Cardiac fibroblast (primary cell): ENCODE results near the gene GADD45G.

Experiments
- DNase-seq, 2 donors: peaks; one replicate each; pipeline versions ENCODE4 v3.0.0 to v3.0.0-alpha.2; 2010; ENCODE audit warnings: low read depth in 2 of 2
- H3K4me3 ChIP-seq, 2 donors: replicated peaks in 1 of 2; 1 replicate in 1 of 2; 2 replicates in 1 of 2; pipeline ENCODE4 v1.5.1; 2011; ENCODE audit warnings: low read depth in 2 of 2, low read length in 2 of 2, mild to moderate bottlenecking in 2 of 2, moderate library complexity in 1 of 2
- TF ChIP-seq, protein P1 (sequence below): IDR thresholded peaks from one replicate; pipeline ENCODE4 v1.5.1; 2011; ENCODE audit warnings: low read depth, mild to moderate bottlenecking, low read length, inconsistent platforms

GADD45G gene

DNA sequence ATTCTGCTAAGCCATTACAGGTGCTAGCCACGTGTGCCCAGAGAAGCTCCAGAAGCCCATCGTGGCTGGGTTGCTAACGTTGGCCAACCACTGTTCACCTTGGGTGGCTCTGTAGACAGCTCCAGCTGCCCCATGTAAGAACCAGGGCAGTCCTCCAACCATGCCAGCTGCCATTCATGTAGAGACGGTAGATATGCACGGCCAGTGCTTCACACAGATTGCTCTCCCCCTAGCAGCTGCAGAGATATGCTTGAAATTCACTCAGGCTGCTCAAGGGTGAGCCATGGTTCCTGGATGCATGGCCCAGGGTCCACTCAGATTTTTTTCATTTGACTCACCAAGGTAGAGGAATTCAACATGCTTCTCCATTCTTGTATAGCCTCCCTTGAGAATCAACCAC is 31.0 kb downstream of the GADD45G start:
- no peak for DNase-seq
- no peak overlapping the region for H3K4me3 ChIP-seq
- TF ChIP-seq, protein P1, sequence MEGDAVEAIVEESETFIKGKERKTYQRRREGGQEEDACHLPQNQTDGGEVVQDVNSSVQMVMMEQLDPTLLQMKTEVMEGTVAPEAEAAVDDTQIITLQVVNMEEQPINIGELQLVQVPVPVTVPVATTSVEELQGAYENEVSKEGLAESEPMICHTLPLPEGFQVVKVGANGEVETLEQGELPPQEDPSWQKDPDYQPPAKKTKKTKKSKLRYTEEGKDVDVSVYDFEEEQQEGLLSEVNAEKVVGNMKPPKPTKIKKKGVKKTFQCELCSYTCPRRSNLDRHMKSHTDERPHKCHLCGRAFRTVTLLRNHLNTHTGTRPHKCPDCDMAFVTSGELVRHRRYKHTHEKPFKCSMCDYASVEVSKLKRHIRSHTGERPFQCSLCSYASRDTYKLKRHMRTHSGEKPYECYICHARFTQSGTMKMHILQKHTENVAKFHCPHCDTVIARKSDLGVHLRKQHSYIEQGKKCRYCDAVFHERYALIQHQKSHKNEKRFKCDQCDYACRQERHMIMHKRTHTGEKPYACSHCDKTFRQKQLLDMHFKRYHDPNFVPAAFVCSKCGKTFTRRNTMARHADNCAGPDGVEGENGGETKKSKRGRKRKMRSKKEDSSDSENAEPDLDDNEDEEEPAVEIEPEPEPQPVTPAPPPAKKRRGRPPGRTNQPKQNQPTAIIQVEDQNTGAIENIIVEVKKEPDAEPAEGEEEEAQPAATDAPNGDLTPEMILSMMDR = no peak

DNA sequence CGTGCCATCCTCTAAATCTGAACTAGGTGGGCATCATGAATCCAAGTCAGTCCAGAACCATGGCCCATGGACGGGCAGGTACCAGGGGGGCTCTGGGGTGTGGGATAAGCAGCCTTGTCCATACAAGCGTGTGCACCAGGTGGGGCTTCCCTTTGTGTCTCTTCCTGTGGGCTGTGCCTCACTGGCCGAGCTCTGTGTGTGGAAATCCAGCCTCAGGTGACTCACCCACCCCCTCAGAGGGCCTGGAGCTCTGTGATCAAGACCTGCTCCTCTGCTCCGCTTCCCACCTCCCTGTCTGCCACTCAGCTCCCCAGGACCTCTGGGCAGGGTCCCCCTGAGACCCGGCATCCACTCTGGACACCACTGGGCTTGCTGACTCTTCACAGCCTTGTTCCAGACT is 33.0 kb downstream of the GADD45G start:
- TF ChIP-seq, protein P1 = no peak
- no peak for DNase-seq

DNA sequence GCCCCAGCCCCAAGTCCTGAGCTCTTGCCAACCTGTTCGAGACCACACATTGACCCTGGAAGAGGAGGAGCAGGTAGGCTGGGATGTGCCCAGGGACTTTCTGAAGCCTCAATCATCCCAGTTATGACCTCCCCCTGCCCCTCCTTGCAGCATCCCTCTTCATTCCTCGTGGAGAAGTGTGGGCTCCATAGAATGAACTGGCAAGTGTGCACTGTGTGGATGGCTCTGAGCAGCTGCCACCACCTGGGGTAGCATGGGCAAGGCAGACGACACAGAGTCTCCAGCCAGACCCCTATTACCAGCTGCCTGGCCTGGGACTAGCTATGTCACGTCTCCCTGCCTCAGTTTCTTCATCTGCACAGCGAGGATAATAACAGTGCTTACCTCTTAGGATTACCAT is 33.5 kb downstream of the GADD45G start:
- DNase-seq = no peak
- TF ChIP-seq, protein P1 = no peak
- H3K4me3 ChIP-seq = no peak overlapping the region

More for the DNA sequence above, 33.0 kb downstream of the GADD45G start:
- no peak overlapping the region for H3K4me3 ChIP-seq

DNA sequence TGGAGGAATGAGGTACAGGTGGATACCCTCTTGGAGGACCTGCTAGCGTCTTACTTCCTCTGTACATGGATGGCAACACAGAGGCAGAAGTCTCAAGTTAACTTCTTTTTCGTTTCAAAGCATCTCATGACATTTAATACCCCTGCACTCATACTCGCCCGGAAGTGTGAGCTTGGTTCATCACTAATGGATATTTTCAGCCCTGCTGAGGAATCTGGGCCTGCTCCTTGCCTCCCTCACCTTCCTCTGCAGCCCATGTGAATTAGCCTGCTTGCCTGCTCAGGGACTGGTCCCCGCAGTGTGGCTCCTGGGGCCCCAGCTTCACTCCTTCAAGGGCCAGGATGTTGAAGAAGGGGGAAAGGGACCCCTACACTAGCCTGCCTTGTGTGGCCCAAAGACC is 34.1 kb downstream of the GADD45G start:
- TF ChIP-seq, protein P1 = no peak
- no peak for DNase-seq

DNA sequence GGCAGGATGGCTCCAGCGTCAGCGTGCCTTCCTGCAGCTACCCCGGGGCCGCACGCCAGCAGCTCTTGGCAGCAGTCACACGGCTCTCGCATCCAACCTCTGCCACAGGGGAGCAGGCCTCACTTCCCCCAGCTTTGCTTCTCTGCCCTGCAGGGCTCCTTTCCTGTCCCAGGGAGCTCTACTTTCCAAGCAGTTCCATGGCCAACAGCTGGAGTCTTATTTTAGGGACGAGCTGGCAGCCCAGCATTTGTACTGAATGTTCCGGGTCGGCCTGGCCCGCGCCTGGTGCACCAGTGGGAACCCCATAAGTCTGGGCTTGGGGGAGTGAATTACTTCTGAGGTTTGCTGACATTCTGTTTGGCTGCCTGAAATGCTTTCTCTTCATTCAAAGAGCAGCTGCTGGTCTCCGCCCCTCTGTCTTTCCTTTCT is 34.6 kb downstream of the GADD45G start:
- TF ChIP-seq, protein P1 = no peak
- peak in 1 of 2 donors; percentile 38 for DNase-seq
- no peak overlapping the region for H3K4me3 ChIP-seq

More for the DNA sequence above, 34.1 kb downstream of the GADD45G start:
- H3K4me3 ChIP-seq = no peak overlapping the region

DNA sequence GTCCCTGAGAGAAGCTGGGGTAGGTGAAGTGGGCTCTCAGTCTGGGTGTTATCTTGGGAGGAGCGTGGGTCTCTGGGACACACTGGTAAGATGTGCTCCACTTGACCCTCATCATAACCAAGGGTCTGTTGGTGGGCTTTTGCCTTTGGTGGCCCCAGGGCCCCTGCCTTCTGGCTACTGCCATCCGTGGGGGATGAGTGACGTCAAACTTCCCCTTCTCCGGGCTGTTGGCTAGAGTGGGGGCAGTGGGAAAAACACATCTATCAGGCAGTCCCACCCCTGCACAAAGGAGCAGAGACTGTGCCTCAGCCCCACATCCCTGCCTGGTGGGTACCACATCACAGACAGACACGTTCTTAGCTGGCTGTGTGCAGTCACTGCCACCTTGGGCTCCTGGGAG is 35.1 kb downstream of the GADD45G start:
- TF ChIP-seq, protein P1 = no peak
- no peak overlapping the region for H3K4me3 ChIP-seq
- DNase-seq = no peak

DNA sequence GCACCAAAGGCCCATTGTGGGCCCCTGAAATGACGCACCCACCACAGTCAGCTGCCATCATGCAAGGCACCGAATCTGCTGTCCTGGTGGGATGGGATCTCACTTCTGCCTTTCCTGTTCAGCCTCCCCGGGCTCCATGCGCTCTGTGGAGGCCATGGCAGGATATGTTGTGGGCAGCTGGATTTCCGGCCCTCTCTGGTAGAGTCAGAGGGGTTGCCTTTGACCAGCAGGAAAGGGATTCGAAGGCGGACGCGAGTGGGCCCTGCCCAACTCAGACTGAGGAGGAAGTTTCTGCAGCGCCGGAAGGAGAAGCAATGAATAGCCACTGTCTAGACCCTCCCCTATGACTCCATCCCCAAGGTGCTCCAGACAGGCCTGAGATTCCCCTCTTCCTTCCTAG is 35.5 kb downstream of the GADD45G start:
- TF ChIP-seq, protein P1 = no peak
- H3K4me3 ChIP-seq = no peak overlapping the region
- no peak for DNase-seq
